ENCODE data around the gene NDUFB2.

The NDUFB2 gene

DNA sequence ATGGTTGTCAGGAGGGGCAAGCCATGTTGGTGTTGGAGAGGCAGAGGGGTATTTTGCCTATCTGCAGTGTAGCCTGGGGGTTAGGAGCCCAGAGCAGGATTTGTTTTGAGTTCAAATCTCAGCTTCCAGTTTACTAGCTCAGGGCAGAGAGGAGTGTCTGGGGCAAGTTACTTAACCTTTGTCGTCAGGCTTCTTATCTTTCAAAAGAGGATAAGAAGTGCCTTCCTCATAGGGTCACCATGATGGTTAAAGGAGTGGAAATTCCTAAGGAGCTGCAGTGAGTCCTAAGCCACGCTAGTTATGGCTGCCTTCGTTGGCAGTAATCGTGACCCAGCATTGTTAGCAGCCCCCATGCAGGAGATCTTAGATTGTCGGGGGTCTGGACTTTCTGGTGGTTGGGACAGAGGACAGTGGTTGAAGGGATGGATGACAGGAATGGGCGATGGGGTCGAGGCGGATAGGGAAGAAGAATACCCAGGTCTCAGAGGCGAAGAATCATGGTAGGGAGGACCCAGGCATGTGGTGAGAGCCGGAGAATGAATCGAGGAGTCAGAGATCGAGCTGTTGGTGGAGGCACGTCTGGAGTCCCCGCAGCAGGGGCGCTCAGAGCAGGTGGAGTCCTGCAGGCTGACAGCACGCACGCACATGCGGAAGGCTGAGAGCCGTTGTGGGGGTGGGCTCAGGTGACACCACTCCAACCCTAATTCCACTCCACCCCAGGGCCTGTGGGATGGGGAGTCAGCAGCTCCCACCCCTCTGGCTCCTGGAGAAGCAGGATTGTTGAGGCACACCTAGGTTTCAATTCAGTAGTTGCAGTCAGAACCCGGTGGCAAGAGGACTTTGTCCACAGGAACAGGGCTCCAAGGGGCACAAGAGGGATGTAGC lies 12.2 kb upstream of the NDUFB2 start:
- no peak for DNase-seq
- Histone ChIP-seq H3K36me3 (peaks cover 45% of the 10 kb centered on the region), H3K9me3 (ENCODE audit: severe bottlenecking) (no peaks in the 10 kb centered on the region), H3K27me3 (ENCODE audit: insufficient read depth, low read depth, severe bottlenecking) (no peaks in the 10 kb centered on the region), H3K4me3 (ENCODE audit: low read depth, low read length) (no peak overlapping the region), H3K27ac (no peak overlapping the region)
- TF ChIP-seq, protein P1, sequence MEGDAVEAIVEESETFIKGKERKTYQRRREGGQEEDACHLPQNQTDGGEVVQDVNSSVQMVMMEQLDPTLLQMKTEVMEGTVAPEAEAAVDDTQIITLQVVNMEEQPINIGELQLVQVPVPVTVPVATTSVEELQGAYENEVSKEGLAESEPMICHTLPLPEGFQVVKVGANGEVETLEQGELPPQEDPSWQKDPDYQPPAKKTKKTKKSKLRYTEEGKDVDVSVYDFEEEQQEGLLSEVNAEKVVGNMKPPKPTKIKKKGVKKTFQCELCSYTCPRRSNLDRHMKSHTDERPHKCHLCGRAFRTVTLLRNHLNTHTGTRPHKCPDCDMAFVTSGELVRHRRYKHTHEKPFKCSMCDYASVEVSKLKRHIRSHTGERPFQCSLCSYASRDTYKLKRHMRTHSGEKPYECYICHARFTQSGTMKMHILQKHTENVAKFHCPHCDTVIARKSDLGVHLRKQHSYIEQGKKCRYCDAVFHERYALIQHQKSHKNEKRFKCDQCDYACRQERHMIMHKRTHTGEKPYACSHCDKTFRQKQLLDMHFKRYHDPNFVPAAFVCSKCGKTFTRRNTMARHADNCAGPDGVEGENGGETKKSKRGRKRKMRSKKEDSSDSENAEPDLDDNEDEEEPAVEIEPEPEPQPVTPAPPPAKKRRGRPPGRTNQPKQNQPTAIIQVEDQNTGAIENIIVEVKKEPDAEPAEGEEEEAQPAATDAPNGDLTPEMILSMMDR (IDR thresholded peaks at IDR 0.05; ENCODE audit: low read depth, low read length): no peak

DNA sequence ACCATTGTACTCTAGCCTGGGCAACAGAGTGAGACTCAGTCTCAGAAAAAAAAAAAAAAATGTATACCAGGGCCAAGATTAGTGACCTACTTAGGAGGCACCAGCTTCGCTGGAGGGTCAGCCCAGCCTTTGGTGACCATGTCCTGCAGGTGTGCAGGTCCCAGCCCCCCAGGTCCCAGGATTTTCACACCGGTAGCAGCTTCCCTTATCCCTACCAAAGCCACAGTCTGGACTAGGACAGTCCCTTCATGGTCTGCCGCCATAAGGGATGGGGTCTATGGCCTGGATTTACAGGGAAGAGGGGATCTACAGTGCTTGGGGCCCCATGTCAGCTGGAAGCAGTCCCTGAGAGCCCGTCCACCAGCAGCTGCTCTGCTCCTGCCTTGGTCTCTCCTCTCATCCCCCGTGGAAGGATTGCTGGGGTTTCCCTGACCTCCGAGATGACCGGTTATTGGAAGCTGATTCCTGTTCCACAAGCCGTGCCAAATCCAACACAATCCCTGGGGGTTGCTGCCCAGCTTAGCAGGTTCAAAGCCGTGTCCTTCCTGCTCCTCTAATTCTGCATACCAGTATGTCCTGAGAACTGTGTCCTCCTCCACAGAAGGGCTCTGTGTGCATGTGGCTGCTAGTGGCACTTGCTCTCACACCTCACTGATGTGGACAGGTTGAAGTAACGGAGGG lies 11.0 kb upstream of the NDUFB2 start:
- Histone ChIP-seq H3K27me3 (ENCODE audit: insufficient read depth, low read depth, severe bottlenecking) (no peaks in the 10 kb centered on the region), H3K36me3 (peaks cover 45% of the 10 kb centered on the region), H3K9me3 (ENCODE audit: severe bottlenecking) (no peaks in the 10 kb centered on the region), H3K27ac (peak overlapping the region; percentile 35; the same call in 1 of the 2 replicates), H3K4me3 (ENCODE audit: low read depth, low read length) (no peak overlapping the region)
- TF ChIP-seq, protein P1 (IDR thresholded peaks at IDR 0.05; ENCODE audit: low read depth, low read length): no peak
- peak; percentile 38 for DNase-seq

DNA sequence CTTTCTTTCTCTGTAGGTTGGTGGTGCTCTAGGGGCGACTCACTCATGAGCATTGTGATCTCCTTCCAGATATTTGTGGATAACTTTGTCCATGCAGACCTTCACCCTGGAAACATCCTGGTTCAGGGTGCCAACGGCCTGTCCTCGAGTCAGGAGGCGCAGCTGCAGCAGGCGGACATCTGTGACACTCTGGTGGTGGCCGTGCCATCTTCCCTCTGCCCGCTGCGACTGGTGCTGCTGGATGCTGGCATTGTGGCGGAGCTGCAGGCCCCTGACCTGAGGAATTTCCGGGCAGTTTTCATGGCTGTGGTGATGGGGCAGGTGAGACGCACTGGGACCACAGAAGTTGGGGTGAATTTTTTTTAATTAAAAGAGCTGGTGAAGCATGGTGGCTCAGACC lies 9.6 kb upstream of the NDUFB2 start:
- TF ChIP-seq, protein P1 (IDR thresholded peaks at IDR 0.05; ENCODE audit: low read depth, low read length): no peak
- peaks cover 39% of the 10 kb centered on the region for H3K36me3 ChIP-seq

DNA sequence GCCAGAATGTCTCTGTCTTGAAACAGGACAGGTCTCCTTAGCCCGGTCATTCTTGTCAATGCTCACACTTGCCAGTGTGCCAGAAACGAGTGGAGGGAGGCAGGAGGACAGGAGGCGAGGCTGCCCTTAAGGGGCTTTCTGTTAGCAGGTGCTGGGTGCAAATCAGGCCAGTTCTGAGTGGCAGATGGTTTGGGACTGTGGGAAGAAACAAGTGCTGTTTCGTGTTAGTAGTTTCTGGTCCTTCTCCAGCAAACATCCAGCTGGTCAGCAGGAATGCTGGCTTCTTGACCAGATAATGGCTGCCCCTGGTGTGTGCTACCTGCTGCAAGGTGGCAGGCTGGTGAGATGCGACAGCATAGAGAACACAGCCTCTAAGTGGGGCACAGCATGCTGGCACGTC lies 8.2 kb upstream of the NDUFB2 start:
- peaks cover 43% of the 10 kb centered on the region for H3K36me3 ChIP-seq
- no peak overlapping the region for H3K27ac ChIP-seq
- H3K27me3 ChIP-seq (ENCODE audit: insufficient read depth, low read depth, severe bottlenecking): no peaks in the 10 kb centered on the region
- no peak for DNase-seq
- H3K9me3 ChIP-seq (ENCODE audit: severe bottlenecking): no peaks in the 10 kb centered on the region
- TF ChIP-seq, protein P1 (IDR thresholded peaks at IDR 0.05; ENCODE audit: low read depth, low read length): no peak
- no peak overlapping the region for H3K4me3 ChIP-seq (ENCODE audit: low read depth, low read length)

More for the DNA sequence above, 9.6 kb upstream of the NDUFB2 start:
- Histone ChIP-seq H3K27me3 (ENCODE audit: insufficient read depth, low read depth, severe bottlenecking) (no peaks in the 10 kb centered on the region), H3K4me3 (ENCODE audit: low read depth, low read length) (no peak overlapping the region), H3K9me3 (ENCODE audit: severe bottlenecking) (no peaks in the 10 kb centered on the region), H3K27ac (no peak overlapping the region)
- DNase-seq: no peak

DNA sequence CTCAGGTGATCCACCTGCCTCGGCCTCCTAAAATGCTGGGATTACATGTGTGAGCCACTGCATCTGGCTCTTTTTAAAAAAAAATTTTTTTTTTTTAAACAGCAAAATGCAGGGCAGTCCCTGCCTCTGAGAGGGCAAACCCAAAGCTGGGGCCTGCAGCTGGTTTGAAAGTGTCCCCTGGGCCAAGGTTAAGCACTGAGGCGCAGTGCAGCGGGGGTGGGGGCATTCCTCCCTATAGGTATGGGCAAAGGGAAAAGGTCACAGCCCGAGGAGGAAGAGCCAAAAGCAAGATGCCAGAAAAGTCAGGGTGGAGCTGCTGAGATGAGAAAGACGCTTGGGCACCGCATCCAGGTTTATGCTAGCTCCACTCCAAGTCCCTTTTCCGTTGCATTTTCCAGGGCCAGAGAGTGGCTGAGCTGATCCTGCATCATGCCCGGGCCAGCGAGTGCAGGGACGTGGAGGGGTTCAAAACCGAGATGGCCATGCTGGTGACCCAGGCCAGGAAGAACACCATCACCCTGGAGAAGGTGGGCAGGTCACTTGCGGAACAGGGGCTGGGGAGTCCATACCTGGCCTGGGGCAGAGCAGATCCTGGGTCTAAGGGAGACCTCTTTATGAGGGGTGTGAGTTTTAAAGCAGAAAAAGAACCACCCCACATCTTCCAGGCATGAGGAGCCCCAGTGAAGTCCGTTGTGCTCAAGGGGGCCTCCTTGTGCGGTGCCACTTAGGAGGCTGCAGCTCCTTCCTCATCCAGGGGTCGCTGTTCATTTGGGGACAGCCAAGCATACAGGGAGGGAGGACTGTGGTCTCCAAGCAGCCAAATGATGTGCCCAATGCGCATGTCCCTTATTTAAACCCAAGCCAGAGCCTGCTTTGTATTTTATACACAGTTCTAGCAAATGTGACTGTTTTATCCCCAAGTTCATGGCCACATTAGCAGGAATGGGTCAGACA lies 7.0 kb upstream of the NDUFB2 start:
- no peaks in the 10 kb centered on the region for H3K27me3 ChIP-seq (ENCODE audit: insufficient read depth, low read depth, severe bottlenecking)
- DNase-seq: no peak
- no peak overlapping the region for H3K4me3 ChIP-seq (ENCODE audit: low read depth, low read length)
- peaks cover 43% of the 10 kb centered on the region for H3K36me3 ChIP-seq
- TF ChIP-seq, protein P1 (IDR thresholded peaks at IDR 0.05; ENCODE audit: low read depth, low read length): no peak
- no peaks in the 10 kb centered on the region for H3K9me3 ChIP-seq (ENCODE audit: severe bottlenecking)
- no peak overlapping the region for H3K27ac ChIP-seq
